ENCODE measurements around the gene ACTN2. TPM values are rescaled to one million over a fixed set of nuclear protein-coding genes. Genes with fewer than 3 reads are reported as not detected.

The ACTN2 gene
- under 1 TPM in 2 of 4 donors, not detected in 2; 0.16 to 0.55 TPM for total RNA-seq

GRCh38 chr1:236685917-236686814, at the start of gene ACTN2:
Gene ACTN2, plus strand, starts transcription at chr1:236686499. Its CDS starts 175 bp downstream, at chr1:236686674.
- peak within 1 kb of the TSS; percentile 18 to 37 (median 28) for H3K4me3 ChIP-seq
- no peaks in the 10 kb centered on the region for H3K9me3 ChIP-seq
- H3K4me1 ChIP-seq: peaks cover 0 to 14% (median 8%) of the 10 kb centered on the region in 4 donors
- no peaks in the 10 kb centered on the region for H3K36me3 ChIP-seq
- peak; percentile 40 for DNase-seq
- in situ Hi-C loops (cut with MboI; ENCODE audit: low pct_ligation_motif_present in 1 of 4, low pct_unique_long_range_greater_than_20kb in 1 of 4, low sequenced_read_pairs in 3 of 4): no loop called here
- TF ChIP-seq POLR2A (IDR thresholded peaks at IDR 0.05) (no peak), POLR2AphosphoS5 (IDR thresholded peaks at IDR 0.05) (no peak), EP300 (IDR thresholded peaks at IDR 0.05; ENCODE audit: low read depth) (no peak)
- TF ChIP-seq, protein P1, sequence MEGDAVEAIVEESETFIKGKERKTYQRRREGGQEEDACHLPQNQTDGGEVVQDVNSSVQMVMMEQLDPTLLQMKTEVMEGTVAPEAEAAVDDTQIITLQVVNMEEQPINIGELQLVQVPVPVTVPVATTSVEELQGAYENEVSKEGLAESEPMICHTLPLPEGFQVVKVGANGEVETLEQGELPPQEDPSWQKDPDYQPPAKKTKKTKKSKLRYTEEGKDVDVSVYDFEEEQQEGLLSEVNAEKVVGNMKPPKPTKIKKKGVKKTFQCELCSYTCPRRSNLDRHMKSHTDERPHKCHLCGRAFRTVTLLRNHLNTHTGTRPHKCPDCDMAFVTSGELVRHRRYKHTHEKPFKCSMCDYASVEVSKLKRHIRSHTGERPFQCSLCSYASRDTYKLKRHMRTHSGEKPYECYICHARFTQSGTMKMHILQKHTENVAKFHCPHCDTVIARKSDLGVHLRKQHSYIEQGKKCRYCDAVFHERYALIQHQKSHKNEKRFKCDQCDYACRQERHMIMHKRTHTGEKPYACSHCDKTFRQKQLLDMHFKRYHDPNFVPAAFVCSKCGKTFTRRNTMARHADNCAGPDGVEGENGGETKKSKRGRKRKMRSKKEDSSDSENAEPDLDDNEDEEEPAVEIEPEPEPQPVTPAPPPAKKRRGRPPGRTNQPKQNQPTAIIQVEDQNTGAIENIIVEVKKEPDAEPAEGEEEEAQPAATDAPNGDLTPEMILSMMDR (IDR thresholded peaks at IDR 0.05): no peak
- 37 to 38% methylated on average over 11 to 18 of the region's 93 CpGs for WGBS, 2 donors (ENCODE audit: low coverage in 1 of 2)
- H3K27me3 ChIP-seq: peaks cover 30% of the 10 kb centered on the region
- H3K27ac ChIP-seq: no peak within 1 kb of the TSS
- intact Hi-C loops (cut with DNase I; ENCODE audit: low total_unique reads): loop anchor here (10.0 kb wide), 1 partner anchor 849 kb away; no protein-coding TSS in a partner anchor

GRCh38 chr1:236638945-236639344, 47.4 kb upstream of the ACTN2 start:
- intact Hi-C loops (cut with DNase I; ENCODE audit: low total_unique reads) (no loop called here), in situ Hi-C loops (cut with MboI; ENCODE audit: low pct_ligation_motif_present in 1 of 4, low pct_unique_long_range_greater_than_20kb in 1 of 4, low sequenced_read_pairs in 3 of 4) (no loop called here)
- H3K9me3 ChIP-seq: no peaks in the 10 kb centered on the region
- WGBS, 2 donors (ENCODE audit: low coverage in 1 of 2): 88% methylated on average over 13 of the region's 13 CpGs; no CpG with 5 or more reads in 1 of the 2 donors
- no peak for TF ChIP-seq POLR2AphosphoS5 (IDR thresholded peaks at IDR 0.05)
- TF ChIP-seq EP300 (IDR thresholded peaks at IDR 0.05; ENCODE audit: low read depth): no peak
- TF ChIP-seq, protein P1 (IDR thresholded peaks at IDR 0.05): no peak
- H3K4me3 ChIP-seq: no peak overlapping the region
- H3K4me1 ChIP-seq: no peaks in the 10 kb centered on the region
- H3K27me3 ChIP-seq: no peaks in the 10 kb centered on the region
- no peak overlapping the region for H3K27ac ChIP-seq
- DNase-seq: no peak
- H3K36me3 ChIP-seq: no peaks in the 10 kb centered on the region

- 62 to 65% methylated on average over 4 of the region's 4 CpGs for WGBS, 2 donors (ENCODE audit: low coverage in 1 of 2)
- Histone ChIP-seq H3K4me3 (no peak overlapping the region), H3K9me3 (no peaks in the 10 kb centered on the region), H3K36me3 (no peaks in the 10 kb centered on the region), H3K27me3 (no peaks in the 10 kb centered on the region), H3K27ac (no peak overlapping the region), H3K4me1 (no peaks in the 10 kb centered on the region)
- intact Hi-C loops (cut with DNase I; ENCODE audit: low total_unique reads) (no loop called here), in situ Hi-C loops (cut with MboI; ENCODE audit: low pct_ligation_motif_present in 1 of 4, low pct_unique_long_range_greater_than_20kb in 1 of 4, low sequenced_read_pairs in 3 of 4) (no loop called here)
- no peak for DNase-seq
- no peak for TF ChIP-seq EP300 (IDR thresholded peaks at IDR 0.05; ENCODE audit: low read depth)
- TF ChIP-seq POLR2A (IDR thresholded peaks at IDR 0.05): no peak
- TF ChIP-seq POLR2AphosphoS5 (IDR thresholded peaks at IDR 0.05): no peak
Observed at GRCh38 chr1:236639686-236640085, 46.6 kb upstream of the ACTN2 start.

- Histone ChIP-seq H3K36me3 (no peaks in the 10 kb centered on the region), H3K9me3 (no peaks in the 10 kb centered on the region), H3K27me3 (no peaks in the 10 kb centered on the region), H3K27ac (no peak overlapping the region), H3K4me3 (no peak overlapping the region), H3K4me1 (no peaks in the 10 kb centered on the region)
- TF ChIP-seq POLR2AphosphoS5 (IDR thresholded peaks at IDR 0.05) (no peak), POLR2A (IDR thresholded peaks at IDR 0.05) (no peak), EP300 (IDR thresholded peaks at IDR 0.05; ENCODE audit: low read depth) (no peak)
- TF ChIP-seq, protein P1 (IDR thresholded peaks at IDR 0.05): no peak
- 73 to 81% methylated on average over 4 of the region's 4 CpGs for WGBS, 2 donors (ENCODE audit: low coverage in 1 of 2)
- in situ Hi-C loops (cut with MboI; ENCODE audit: low pct_ligation_motif_present in 1 of 4, low pct_unique_long_range_greater_than_20kb in 1 of 4, low sequenced_read_pairs in 3 of 4) (no loop called here), intact Hi-C loops (cut with DNase I; ENCODE audit: low total_unique reads) (no loop called here)
- no peak for DNase-seq
Observed at GRCh38 chr1:236642763-236643162, 43.5 kb upstream of the ACTN2 start.
